Panc1 (cell line): ENCODE measurements around the gene ZNF57. TPM values are rescaled to one million over a fixed set of nuclear protein-coding genes. Genes with fewer than 3 reads are reported as not detected.

ENCODE experiments used
- ATAC-seq: fragments of 200-7000 bp; cut with Tn5 transposase; 2 replicates; pipeline ENCODE4 v1.9.1; 2020; ENCODE audit warnings: mild to moderate bottlenecking, moderate library complexity
- BruUV-seq: library from RNA; stranded (reverse); fragments of 400-500 nt; replicated peaks from 2 replicates; lab custom pipeline; 2021; lab: Mats Ljungman, UMichigan
- CTCF ChIA-PET: fragments of 300-600 bp; sonication (Branson Sonifier 250); formaldehyde crosslinking; loops from one replicate; lab custom pipeline; 2022; ENCODE audit warnings: antibody characterized with exemption; lab: Charles Lee
- POLR2A ChIA-PET: fragments of 300-600 bp; sonication (Branson Sonifier 250); formaldehyde crosslinking; loops from one replicate; lab custom pipeline; 2022; ENCODE audit warnings: antibody characterized with exemption; lab: Charles Lee
- DNase-seq: peaks from one replicate; pipeline ENCODE4 v3.0.0-alpha.2; 2010; ENCODE audit warnings: low read depth, low spot score
- H3K27ac ChIP-seq: 2 replicates; pipeline ENCODE4 v1.5.1; 2011; ENCODE audit warnings: mild to moderate bottlenecking, low read length, inconsistent platforms
- H3K27me3 ChIP-seq: fragments of 200-500 bp; sonication (Bioruptor generic); 2 replicates; pipeline ENCODE4 v1.6.0; 2014; ENCODE audit warnings: low read length, inconsistent platforms; ENCODE audit not compliant: control insufficient read depth, insufficient read depth
- H3K36me3 ChIP-seq: fragments of 200-500 bp; sonication (Bioruptor generic); 2 replicates; pipeline ENCODE4 v1.5.1; 2014; ENCODE audit warnings: inconsistent platforms, mild to moderate bottlenecking, low read length, moderate library complexity; ENCODE audit not compliant: control insufficient read depth, insufficient read depth
- H3K4me1 ChIP-seq: 2 replicates; pipeline ENCODE4 v1.5.1; 2011; ENCODE audit warnings: inconsistent platforms, mild to moderate bottlenecking, low read length, moderate library complexity; ENCODE audit not compliant: control insufficient read depth, insufficient read depth
- H3K4me3 ChIP-seq, 2 experiments: 2 replicates each; pipeline ENCODE4 v1.5.1; 2011 to 2012; ENCODE audit warnings: low read depth in 2 of 2, low read length in 2 of 2, mild to moderate bottlenecking in 2 of 2, inconsistent platforms in 1 of 2, moderate library complexity in 1 of 2
- H3K9me3 ChIP-seq: fragments of 200-500 bp; sonication (Bioruptor generic); 2 replicates; pipeline ENCODE4 v1.5.1; 2014; ENCODE audit warnings: low read depth, mild to moderate bottlenecking, inconsistent platforms, low read length, moderate library complexity; ENCODE audit not compliant: control insufficient read depth, insufficient read depth
- POLR2AphosphoS5 ChIP-seq: IDR thresholded peaks from 2 replicates; pipeline ENCODE4 v1.6.1; 2012; ENCODE audit warnings: mild to moderate bottlenecking, low read depth, low read length, moderate library complexity
- SIN3A ChIP-seq: IDR thresholded peaks from 2 replicates; pipeline ENCODE4 v1.6.1; 2012; ENCODE audit warnings: low read depth, mild to moderate bottlenecking, low read length, moderate library complexity, borderline replicate concordance; ENCODE audit not compliant: insufficient read depth
- TCF7L2 ChIP-seq: IDR thresholded peaks from 2 replicates; pipeline ENCODE4 v1.6.1; 2011; ENCODE audit warnings: mild to moderate bottlenecking, low read depth, low read length, inconsistent platforms
- in situ Hi-C: cut with HindIII; loops from 2 replicates; pipeline ENCODE4 v1.10.0; 2016; ENCODE audit warnings: low sequenced_read_pairs, low pct_unique_long_range_greater_than_20kb
- intact Hi-C: fragments of 100-400 bp; cut with micrococcal nuclease; formaldehyde crosslinking; loops from one replicate; pipeline ENCODE4 v1.10.0; 2022; ENCODE audit not compliant: unreplicated experiment
- total RNA-seq: library from RNA; stranded (reverse); gene quantifications from one replicate; pipeline ENCODE4 v1.2.1, GENCODE V29; 2021; ENCODE audit not compliant: unreplicated experiment
- TF ChIP-seq, protein P1 (sequence below), 2 experiments: IDR thresholded peaks; 2 replicates each; pipeline ENCODE4 v1.6.1; 2011 to 2012; ENCODE audit warnings: low read depth in 2 of 2, control low read depth in 1 of 2, low read length in 1 of 2, mild to moderate bottlenecking in 1 of 2, moderate library complexity in 1 of 2; ENCODE audit not compliant: insufficient read depth in 1 of 2
- TF ChIP-seq, protein P2 (sequence below): fragments of 450-650 bp; IDR thresholded peaks from 2 replicates; pipeline ENCODE4 v1.5.1; 2017; ENCODE audit warnings: mild to moderate bottlenecking

The ZNF57 gene
- total RNA-seq, 1 experiment from 2014 or later, result 4.9 TPM

DNA sequence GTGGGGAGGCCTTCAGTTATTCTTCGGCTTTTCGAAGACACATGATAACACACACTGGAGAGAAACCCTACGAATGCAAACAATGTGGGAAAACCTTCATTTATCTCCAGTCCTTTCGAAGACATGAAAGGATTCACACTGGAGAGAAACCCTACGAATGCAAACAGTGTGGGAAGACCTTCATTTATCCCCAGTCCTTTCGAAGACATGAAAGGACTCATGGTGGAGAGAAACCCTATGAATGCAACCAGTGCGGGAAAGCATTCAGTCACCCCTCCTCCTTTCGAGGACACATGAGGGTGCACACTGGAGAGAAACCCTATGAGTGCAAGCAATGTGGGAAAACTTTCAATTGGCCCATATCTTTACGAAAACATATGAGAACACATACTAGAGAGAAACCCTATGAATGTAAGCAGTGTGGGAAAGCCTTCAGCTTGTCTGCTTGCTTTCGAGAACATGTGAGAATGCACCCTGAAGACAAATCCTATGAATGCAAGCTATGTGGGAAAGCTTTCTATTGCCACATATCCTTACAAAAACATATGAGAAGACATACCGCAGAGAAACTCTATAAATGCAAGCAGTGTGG, 47.6 kb upstream of the ZNF57 start:
- ChIA-PET POLR2A (no interaction called here), CTCF (no interaction called here)
- no peaks in the 10 kb centered on the region for H3K27me3 ChIP-seq
- DNase-seq (no peak), ATAC-seq (no peak)
- TSS peak; percentile 14 for BruUV-seq
- in situ Hi-C loops (no loop called here), intact Hi-C loops (no loop called here)
- H3K4me3 ChIP-seq, result no peak overlapping the region
- TF ChIP-seq, protein P1, sequence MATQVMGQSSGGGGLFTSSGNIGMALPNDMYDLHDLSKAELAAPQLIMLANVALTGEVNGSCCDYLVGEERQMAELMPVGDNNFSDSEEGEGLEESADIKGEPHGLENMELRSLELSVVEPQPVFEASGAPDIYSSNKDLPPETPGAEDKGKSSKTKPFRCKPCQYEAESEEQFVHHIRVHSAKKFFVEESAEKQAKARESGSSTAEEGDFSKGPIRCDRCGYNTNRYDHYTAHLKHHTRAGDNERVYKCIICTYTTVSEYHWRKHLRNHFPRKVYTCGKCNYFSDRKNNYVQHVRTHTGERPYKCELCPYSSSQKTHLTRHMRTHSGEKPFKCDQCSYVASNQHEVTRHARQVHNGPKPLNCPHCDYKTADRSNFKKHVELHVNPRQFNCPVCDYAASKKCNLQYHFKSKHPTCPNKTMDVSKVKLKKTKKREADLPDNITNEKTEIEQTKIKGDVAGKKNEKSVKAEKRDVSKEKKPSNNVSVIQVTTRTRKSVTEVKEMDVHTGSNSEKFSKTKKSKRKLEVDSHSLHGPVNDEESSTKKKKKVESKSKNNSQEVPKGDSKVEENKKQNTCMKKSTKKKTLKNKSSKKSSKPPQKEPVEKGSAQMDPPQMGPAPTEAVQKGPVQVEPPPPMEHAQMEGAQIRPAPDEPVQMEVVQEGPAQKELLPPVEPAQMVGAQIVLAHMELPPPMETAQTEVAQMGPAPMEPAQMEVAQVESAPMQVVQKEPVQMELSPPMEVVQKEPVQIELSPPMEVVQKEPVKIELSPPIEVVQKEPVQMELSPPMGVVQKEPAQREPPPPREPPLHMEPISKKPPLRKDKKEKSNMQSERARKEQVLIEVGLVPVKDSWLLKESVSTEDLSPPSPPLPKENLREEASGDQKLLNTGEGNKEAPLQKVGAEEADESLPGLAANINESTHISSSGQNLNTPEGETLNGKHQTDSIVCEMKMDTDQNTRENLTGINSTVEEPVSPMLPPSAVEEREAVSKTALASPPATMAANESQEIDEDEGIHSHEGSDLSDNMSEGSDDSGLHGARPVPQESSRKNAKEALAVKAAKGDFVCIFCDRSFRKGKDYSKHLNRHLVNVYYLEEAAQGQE (IDR thresholded peaks at IDR 0.05; ENCODE audit: insufficient read depth in 1 of 2, low read depth in 2 of 2, low read length in 1 of 2), result no peak
- TF ChIP-seq, protein P2, sequence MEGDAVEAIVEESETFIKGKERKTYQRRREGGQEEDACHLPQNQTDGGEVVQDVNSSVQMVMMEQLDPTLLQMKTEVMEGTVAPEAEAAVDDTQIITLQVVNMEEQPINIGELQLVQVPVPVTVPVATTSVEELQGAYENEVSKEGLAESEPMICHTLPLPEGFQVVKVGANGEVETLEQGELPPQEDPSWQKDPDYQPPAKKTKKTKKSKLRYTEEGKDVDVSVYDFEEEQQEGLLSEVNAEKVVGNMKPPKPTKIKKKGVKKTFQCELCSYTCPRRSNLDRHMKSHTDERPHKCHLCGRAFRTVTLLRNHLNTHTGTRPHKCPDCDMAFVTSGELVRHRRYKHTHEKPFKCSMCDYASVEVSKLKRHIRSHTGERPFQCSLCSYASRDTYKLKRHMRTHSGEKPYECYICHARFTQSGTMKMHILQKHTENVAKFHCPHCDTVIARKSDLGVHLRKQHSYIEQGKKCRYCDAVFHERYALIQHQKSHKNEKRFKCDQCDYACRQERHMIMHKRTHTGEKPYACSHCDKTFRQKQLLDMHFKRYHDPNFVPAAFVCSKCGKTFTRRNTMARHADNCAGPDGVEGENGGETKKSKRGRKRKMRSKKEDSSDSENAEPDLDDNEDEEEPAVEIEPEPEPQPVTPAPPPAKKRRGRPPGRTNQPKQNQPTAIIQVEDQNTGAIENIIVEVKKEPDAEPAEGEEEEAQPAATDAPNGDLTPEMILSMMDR, result no peak
- TF ChIP-seq TCF7L2, result no peak
- no peak for TF ChIP-seq SIN3A
- TF ChIP-seq POLR2AphosphoS5, result no peak
- no peak overlapping the region for H3K27ac ChIP-seq
- H3K36me3 ChIP-seq, result peaks cover 5% of the 10 kb centered on the region
- H3K9me3 ChIP-seq, result peaks cover 68% of the 10 kb centered on the region
- no peaks in the 10 kb centered on the region for H3K4me1 ChIP-seq

DNA sequence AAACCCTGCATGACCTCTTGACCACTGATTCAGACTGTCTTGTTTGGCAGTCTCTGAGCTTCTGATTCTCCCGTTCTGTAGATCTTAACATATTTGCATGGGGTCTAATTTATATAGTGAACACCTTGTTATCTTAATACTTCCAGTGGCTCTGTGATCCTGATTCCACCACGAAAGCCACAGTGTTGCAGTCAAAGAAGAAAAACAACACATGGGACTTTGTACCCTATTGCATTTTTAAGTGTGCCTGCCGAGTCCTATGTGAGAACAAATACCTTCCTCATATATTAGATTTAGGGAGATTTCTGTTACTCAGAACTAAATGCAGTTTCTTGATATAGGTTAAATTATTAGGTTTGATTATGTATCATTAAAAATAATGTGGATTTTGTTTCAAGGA, 45.9 kb upstream of the ZNF57 start:
- BruUV-seq, result no TSS peak
- no peak for TF ChIP-seq SIN3A
- TF ChIP-seq POLR2AphosphoS5, result no peak
- TF ChIP-seq, protein P2, result no peak
- TF ChIP-seq TCF7L2, result no peak
- TF ChIP-seq, protein P1 (IDR thresholded peaks at IDR 0.05; ENCODE audit: insufficient read depth in 1 of 2, low read depth in 2 of 2, low read length in 1 of 2), result no peak
- Histone ChIP-seq H3K4me1 (no peaks in the 10 kb centered on the region), H3K36me3 (peaks cover 5% of the 10 kb centered on the region), H3K27ac (no peak overlapping the region), H3K4me3 (no peak overlapping the region), H3K9me3 (peaks cover 64% of the 10 kb centered on the region), H3K27me3 (no peaks in the 10 kb centered on the region)
- DNase-seq, result no peak
- in situ Hi-C loops (no loop called here), intact Hi-C loops (no loop called here)
- ATAC-seq, result no peak
- ChIA-PET CTCF (no interaction called here), POLR2A (interaction anchor here (0.6 kb wide), 1 partner anchor 346 kb away, joined by 4 read pairs; no protein-coding TSS in a partner anchor)
